GM12801 (cell line): Measurements from ENCODE around the gene TRERF1.

Source experiments
- CTCF ChIP-seq: IDR thresholded peaks from one replicate; pipeline ENCODE4 v1.5.1; 2011; ENCODE audit warnings: control low read depth; ENCODE audit not compliant: insufficient read length; ENCODE audit errors: extremely low read depth

The TRERF1 gene

GRCh38 chr6:42296614-42297013, 155.1 kb downstream of the TRERF1 start:
- TF ChIP-seq CTCF: no peak

DNA sequence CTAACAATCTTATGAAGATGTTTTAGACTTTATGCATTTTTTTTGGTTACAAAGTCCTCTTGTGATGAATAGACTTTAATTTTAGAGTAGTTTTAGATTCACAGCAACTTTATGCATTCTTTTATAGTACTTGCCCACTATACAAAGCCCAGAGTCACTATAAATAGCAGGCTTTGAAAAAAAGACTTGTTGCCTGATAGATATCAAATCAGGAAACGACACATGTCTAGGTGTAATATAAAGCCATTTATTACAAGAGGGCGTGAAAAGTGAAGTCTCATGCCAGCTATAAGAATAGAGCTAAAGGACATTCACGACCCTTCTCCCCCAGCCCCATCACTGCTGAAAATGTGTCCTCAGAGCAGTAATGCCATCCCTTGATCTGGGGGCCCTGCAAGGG, 156.0 kb downstream of the TRERF1 start:
- no peak for TF ChIP-seq CTCF

DNA sequence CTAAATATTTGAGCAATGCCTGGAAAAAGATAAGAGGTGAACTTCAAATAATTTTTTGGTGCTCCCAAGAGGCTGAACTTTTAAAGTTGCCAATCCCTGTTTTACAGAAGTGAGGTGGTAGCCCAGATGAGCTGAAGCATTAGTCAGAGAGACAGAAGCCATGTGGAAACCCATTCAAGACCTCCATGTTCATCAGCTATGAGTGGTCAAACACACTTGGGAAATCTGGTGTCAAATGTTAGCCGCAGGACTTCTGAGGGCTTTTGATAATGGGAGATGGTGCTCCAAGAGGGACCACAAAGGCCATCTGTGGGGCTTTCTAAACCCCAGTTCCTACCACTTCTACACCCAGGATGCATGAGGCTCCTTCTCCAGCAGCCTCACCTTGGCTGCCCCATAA, 156.5 kb downstream of the TRERF1 start:
- no peak for TF ChIP-seq CTCF

DNA sequence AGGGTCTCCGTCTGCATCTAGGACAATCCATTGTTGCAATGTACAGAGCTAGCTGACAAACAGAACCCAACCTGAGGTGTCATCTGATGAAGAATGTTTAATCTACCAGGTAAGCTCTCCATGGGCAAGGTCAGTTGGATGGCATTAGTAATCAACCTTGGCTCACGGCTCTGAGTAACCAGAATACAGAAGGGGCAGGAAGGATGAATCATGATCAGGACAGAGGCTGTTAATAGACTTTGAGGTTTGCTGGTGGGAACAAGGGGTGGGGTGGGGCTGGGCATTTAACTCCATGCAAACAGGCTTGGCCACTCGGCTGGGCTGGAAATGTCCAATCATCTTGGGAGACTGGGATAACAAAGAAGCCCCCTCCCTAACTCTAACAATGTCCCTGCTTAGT, 157.0 kb downstream of the TRERF1 start:
- TF ChIP-seq CTCF: no peak

DNA sequence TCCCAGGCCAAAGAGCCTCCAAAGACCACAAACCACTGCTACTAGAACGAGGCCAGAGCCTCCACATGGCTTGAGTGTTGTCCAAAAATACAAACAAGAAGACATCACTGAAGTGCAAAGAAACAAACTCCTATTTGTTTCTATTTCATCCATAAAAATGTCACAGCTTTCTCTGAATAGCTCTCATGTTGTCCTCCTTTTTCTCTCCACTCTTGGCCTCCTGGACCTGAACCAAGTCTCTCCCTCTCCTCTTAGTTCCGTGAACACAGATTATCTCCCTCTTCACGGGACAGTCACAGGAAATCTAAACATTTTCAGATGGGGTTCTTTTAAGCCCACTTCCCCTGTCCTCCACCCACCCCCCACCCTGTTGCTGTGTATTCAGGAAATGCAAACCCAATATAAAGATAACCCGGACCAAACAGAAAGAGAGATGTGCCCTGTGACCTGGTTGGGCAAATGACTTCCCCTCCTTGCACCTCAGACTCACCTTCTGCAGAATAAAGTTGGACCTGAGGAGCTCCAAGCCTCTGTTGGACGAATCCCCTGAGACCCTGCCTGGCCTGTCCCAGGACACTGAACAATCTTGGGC, 158.2 kb downstream of the TRERF1 start:
- TF ChIP-seq CTCF: no peak

DNA sequence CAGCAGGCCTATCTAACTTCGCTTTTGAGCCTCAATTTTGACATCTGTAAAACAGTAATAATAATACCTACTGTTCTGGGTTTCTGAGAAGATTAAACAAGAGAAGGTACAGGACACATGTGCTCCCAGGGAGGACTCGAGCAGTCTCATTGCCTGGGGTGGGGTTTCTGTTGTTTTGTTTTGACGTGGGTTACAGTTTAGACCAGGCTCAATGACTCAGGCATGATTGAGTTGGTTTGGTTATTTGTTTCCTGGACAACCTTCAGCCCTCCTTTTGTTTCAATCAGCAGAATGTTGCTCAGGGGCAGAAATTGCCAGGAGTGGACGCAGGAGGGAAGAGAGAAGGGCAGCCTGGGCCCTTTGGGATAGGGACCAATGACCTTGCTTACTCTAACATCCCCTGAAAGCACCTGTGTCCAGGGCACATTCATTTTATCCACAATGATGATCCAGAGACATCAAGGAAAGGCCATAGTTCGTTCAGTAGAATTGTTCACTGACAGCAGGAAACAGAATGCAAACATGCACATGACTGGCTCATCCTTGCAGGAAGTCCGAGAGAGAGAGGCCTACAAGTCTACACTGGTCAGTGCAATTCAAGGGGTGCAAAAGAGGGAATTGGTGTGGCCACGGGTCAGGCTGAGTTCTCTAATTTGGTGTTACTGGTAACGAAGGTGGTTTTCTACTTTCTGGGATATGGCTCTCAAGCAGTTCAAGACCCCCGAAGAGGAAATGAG, 159.6 kb downstream of the TRERF1 start:
- TF ChIP-seq CTCF: no peak

DNA sequence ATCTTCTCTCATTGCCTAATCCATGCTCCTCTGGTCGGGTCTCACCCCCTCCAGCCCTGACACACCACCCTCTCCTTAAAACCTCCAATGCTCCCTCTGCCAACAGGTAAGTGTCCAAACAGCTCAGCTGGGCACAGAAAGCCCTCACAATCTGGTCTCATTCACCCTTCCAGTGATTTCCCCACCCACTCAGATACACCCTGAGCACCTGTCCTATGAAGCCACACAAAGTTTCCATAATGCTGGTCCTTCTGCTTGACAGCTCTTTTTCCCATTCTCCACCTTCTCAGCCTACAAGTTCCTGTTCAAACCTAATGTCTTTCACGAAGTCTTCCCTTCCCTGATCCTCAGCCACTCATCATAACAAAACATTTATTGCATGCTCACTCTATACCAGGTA, 164.0 kb downstream of the TRERF1 start:
- TF ChIP-seq CTCF: no peak
